Activated CD4-positive, alpha-beta T cell treated with anti-CD3 and anti-CD28 coated beads, Interleukin-2, Interleukin-6, amounts not matched to agents 100 ng/mL and 50 ng/mL, durations not matched to agents 16 hours and 8 hours (primary cell): Measurements from ENCODE around the gene CNTN3.

Experiments used
- DNase-seq: peaks from one replicate; pipeline ENCODE4 v3.0.0-alpha.2; 2020

The CNTN3 gene

GRCh38 chr3:74614107-74614967 is at the start of gene CNTN3:
Gene CNTN3, minus strand, starts transcription at chr3:74614659. Its CDS starts 93,547 bp downstream, at chr3:74521112.
- DNase-seq, result no peak

- no peak for DNase-seq
These were observed 48.7 kb upstream of the CNTN3 start for GRCh38 chr3:74663178-74663577.

GRCh38 chr3:74661672-74662071 is 47.2 kb upstream of the CNTN3 start:
- DNase-seq, result no peak

GRCh38 chr3:74651885-74652284 is 37.4 kb upstream of the CNTN3 start:
- no peak for DNase-seq

GRCh38 chr3:74651292-74651691 is 36.8 kb upstream of the CNTN3 start:
- no peak for DNase-seq

GRCh38 chr3:74648107-74648506 is 33.6 kb upstream of the CNTN3 start:
- no peak for DNase-seq

GRCh38 chr3:74646094-74646493 is 31.6 kb upstream of the CNTN3 start:
- no peak for DNase-seq

GRCh38 chr3:74643636-74644035 is 29.2 kb upstream of the CNTN3 start:
- no peak for DNase-seq

GRCh38 chr3:74642876-74643275 is 28.4 kb upstream of the CNTN3 start:
- no peak for DNase-seq

- no peak for DNase-seq
These were observed 25.8 kb upstream of the CNTN3 start for GRCh38 chr3:74640211-74640610.

- DNase-seq, result no peak
These were observed 25.2 kb upstream of the CNTN3 start for GRCh38 chr3:74639681-74640080.

GRCh38 chr3:74636981-74637380 is 22.5 kb upstream of the CNTN3 start:
- DNase-seq, result no peak

GRCh38 chr3:74633021-74633420 is 18.6 kb upstream of the CNTN3 start:
- no peak for DNase-seq

GRCh38 chr3:74631351-74632140 is 17.1 kb upstream of the CNTN3 start:
- DNase-seq, result no peak

GRCh38 chr3:74630602-74631001 is 16.1 kb upstream of the CNTN3 start:
- no peak for DNase-seq

- no peak for DNase-seq
These were observed 11.6 kb upstream of the CNTN3 start for GRCh38 chr3:74626011-74626410.

GRCh38 chr3:74624301-74624700 is 9.8 kb upstream of the CNTN3 start:
- DNase-seq, result no peak

GRCh38 chr3:74623261-74623836 is 8.9 kb upstream of the CNTN3 start:
- no peak for DNase-seq

- no peak for DNase-seq
These were observed 7.1 kb upstream of the CNTN3 start for GRCh38 chr3:74621581-74621980.

- no peak for DNase-seq
These were observed 3.3 kb upstream of the CNTN3 start for GRCh38 chr3:74617776-74618175.

- DNase-seq, result no peak
These were observed 845 bp downstream of the CNTN3 start for GRCh38 chr3:74613521-74614106.

- DNase-seq, result no peak
These were observed 1.4 kb downstream of the CNTN3 start for GRCh38 chr3:74613060-74613459.

- DNase-seq, result no peak
These were observed 3.3 kb downstream of the CNTN3 start for GRCh38 chr3:74611206-74611605.
